SW 1271 (cell line): ENCODE results near the gene PAK5.
A peak's percentile ranks its signal among the peaks of the same experiment; 100 is the strongest.

Experiments used
- DNase-seq, 2 experiments: peaks; one replicate each; lab custom pipeline; 2025; lab: John Stamatoyannopoulos, UW

Gene PAK5

DNA sequence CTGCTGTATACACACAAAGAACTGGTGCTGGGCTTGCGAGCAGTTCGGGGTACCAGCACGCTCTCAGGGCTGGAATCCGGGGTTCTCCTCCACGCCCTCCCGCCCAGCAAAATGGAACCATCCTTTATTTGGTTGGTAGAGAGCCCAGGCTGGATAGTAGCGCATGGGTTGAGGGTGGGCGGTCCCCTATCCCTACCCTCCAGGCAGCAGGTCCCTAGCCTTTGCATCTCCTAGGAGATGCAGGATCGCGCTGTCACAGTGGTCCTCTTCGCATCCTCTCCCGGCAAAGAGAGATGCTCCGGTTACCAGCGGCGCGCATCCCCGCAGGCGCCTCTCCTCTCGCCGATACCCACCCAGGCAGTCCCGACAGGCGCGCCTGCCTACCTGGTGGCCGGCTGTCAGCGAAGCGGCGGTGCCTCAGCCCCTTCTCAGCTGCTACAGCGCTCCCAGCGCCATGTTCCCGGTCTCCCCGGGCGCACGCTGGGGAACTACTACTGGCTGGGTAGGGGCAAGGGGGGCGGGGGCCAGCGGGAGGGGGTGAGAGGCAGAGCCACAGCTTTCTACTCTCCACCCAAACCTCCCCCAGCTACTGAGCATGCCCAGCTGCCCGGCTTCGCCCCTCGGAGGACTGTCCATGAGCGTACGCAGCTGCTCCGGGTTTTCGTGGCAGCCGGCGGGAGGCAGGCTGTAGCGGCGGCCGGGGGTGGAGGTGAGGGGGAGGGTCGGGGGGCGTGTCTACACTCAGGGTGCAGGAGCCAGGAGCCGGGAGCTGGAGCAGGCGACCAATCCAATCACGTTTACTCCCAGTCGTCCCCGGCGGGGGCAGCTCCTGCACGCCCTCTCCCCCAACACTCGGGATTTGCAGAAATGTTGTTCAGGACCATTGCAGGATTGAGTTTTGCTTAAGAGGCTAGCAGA is at the start of gene PAK5:
TSS of gene PAK5 (minus strand) at position 699 of the 918 bp plus-strand sequence. CDS start 194,748 bp downstream, outside the sequence.
- peak; percentile 36 to 83 for DNase-seq

- DNase-seq, result no peak
Observed at GRCh38 chr20:9887706-9888105, 48.8 kb upstream of the PAK5 start.

- DNase-seq, result no peak
Observed at GRCh38 chr20:9886227-9886626, 47.4 kb upstream of the PAK5 start.

DNA sequence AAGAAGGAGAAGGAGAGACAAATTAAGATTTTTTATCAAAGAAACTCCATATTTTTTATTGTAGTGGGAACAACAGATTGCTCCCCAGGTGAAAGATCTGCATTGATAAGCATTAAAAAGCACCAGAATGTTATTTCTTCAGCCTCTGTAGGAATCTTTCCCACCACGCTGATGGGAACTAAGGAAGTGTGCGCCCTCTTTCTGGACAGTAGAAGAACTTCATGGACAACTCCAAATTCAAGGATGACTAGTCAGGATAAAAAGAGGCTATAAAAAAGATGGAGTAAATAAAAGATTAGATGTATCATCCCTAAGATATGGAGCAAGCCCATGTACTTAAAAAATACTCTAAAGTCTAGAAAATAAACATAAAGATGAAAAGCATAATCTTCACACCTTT is 45.8 kb upstream of the PAK5 start:
- DNase-seq, result no peak

DNA sequence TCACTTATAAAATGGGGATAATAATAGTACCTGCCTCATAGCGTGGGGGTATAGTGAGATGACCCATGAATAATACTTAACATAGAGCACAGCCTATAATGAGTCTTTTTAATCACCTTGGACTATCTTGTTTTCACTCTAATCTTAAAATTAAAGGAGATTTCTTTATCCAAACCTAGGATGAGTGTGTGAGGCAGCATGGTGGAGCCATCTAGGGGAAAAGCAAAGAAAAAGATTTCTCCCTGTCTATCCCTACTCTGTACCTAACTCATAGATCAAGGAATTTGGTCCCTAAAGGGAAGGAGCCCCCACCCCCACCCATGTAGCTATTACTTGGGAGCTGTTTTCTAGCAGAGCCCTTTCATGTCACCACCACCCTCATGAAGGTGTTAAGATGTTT is 45.2 kb upstream of the PAK5 start:
- DNase-seq, result peak in 1 of 2 experiments; percentile 15

- DNase-seq, result no peak
Observed at GRCh38 chr20:9877932-9878495, 39.1 kb upstream of the PAK5 start.

- DNase-seq, result no peak
Observed at GRCh38 chr20:9867196-9867980, 28.5 kb upstream of the PAK5 start.

- DNase-seq, result no peak
Observed at GRCh38 chr20:9852566-9852965, 13.7 kb upstream of the PAK5 start.

- DNase-seq, result no peak
Observed at GRCh38 chr20:9839626-9840025, 750 bp upstream of the PAK5 start.

DNA sequence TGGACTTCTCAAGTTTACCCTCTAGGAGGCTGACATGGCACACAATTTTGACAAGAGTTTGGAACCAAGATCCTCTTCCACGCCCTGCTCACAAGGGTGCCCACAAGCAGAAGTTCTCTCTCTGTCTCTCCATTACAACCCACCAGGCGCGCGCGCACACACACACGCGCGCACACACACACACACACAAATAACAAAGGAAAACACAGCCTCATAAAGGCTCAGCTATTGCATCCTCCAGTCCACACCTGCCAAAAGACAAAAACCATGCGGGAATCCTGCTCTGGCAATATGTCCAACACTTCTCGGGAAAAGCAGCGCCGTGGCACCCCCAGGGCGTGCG is 870 bp downstream of the PAK5 start:
- no peak for DNase-seq

DNA sequence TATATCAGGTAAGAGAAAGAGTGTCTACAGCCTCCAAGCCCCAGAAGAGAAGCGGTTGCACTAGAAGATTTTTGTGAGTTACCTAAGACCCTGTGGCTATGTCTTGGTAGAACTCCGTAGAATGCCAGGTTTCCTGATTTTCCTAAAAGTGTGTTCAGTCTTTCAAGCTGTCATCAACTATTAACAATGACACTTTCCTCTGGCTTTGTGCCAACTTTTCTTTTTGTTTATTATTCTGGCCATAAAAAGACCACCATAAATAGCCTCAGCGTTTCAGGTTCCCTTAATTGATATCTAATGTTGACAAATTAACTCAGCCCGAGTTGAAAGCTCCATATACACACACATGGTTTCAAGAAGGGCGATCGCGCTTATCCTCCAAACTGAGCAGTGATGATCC is 1.2 kb downstream of the PAK5 start:
- no peak for DNase-seq

DNA sequence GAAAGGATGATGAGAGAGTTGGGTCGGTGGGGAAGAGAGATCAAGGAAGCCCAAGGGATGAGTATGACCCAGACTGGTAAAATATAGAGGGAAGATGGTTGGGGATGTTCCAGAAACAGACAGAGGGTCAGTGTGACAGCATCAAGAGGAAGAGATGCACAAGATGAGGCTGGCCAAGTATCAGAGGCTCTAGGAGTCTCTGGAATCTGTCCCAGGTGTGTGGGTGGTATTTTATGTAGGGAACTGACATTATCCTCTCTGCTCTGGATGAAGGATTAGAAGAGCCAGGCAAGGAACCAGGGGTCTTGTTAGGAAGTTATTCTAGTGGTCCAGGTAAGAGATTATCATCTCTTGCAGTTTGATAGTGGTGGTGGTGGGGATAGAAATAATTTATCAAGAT is 3.6 kb downstream of the PAK5 start:
- no peak for DNase-seq

GRCh38 chr20:9831032-9831431 is 7.8 kb downstream of the PAK5 start:
- no peak for DNase-seq

DNA sequence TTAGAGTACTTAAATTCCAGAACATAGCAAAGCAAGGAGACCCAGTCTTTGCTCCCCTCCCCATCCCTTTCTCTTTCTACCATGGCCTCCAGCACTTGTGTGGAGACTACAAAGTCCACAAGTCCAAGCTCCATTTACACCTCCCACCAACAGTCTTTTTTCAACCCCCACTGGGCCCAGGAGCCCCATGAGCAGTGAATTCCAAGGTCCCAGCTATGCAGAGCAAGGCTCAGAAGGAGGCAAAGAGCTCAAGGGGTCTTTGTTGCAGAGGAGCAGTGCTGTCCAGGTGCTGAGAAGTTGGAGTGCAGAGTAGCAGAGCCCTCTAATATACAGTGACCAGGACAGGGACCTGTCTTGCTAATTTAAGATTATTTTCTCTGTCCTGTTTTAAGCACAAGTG is 9.0 kb downstream of the PAK5 start:
- DNase-seq, result no peak

DNA sequence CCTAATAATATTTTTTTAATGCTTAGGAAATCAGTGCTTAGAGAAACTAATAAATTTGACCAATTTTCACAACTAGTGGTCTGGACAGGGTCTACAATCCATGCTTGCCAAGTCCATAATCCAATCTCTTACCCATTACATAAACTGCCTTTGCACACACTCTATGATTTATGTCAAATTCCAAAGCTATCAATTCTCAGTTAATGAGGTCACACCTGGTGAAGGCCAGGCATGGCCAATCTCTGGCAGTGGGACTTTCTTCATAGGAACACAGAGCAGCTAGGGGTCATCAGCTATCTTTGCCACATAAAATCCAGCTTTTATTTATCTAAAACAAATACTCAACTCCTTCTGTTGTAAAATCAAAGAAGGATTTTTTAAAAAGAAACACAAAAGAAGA is 21.2 kb downstream of the PAK5 start:
- DNase-seq, result no peak

GRCh38 chr20:9815632-9816031 is 23.2 kb downstream of the PAK5 start:
- DNase-seq, result no peak

DNA sequence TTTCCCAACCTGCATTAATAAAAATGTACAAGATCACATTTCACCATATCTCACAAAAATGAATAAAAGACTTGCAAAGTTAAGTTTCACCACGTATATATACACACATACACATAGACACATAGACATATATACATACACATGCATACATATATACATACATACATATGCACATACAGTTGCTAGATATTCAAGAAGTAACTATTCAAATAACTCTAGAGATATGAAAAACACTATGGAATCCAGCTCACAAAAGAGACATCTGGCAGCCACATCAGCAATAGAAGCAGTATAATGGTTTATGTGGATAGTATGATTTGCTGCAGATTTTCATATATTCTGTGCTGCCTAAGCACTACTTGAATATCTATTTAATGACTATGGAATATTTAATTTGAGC is 28.1 kb downstream of the PAK5 start:
- no peak for DNase-seq

GRCh38 chr20:9809271-9809670 is 29.6 kb downstream of the PAK5 start:
- DNase-seq, result no peak

- no peak for DNase-seq
Observed at GRCh38 chr20:9808166-9808565, 30.7 kb downstream of the PAK5 start.

DNA sequence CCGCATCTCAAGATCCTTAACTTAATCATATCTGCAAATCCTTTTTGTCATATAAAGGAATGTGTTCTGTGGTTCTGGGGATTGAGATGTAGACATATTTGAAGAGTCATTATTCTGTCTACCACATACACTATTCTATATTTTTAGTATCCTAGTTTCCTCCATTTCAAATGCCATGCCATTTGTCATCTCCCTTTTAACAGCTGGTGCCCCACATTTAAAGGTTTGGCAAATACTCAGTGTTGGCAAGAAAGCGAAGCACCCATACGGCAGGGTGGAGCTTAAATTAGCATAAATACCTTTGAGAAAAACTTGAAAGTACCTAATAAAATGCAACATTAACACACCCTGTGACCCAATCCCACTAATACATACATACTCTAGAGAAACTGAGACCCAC is 31.7 kb downstream of the PAK5 start:
- no peak for DNase-seq

GRCh38 chr20:9800421-9800820 is 38.5 kb downstream of the PAK5 start:
- no peak for DNase-seq

DNA sequence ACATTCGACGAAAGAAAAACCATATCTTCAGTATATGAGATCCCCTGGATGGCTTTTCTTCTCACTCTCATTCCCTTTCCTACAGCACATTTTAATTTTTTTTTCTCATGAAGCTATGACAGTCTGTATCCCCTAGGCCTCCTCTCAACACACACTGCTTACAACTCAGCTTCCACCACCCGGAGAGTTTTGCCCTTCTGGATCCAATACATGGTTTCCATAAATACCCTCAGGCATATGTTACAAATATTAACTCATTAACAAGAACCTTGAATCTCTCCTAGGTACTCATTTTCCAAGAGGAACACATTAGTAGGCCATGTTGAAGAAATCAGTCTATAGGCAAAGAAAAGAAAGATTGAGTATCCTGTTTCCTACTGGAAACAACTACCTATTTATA is 44.0 kb downstream of the PAK5 start:
- no peak for DNase-seq

- no peak for DNase-seq
Observed at GRCh38 chr20:9792674-9793073, 46.2 kb downstream of the PAK5 start.
